DND-41 (cell line): ENCODE results near the gene AMPH.

Source experiments
- ATAC-seq: fragments of 200-7000 bp; cut with Tn5 transposase; 3 replicates; pipeline ENCODE4 v1.9.1; 2021; ENCODE audit warnings: low read depth; ENCODE audit not compliant: insufficient read depth
- DNase-seq: peaks from one replicate; pipeline ENCODE4 v3.0.0-alpha.2; 2020
- H2AFZ ChIP-seq: 2 replicates; pipeline ENCODE4 v1.6.0; 2012; ENCODE audit warnings: low read depth, low read length
- H3K27ac ChIP-seq: 2 replicates; pipeline ENCODE4 v1.5.1; 2012; ENCODE audit warnings: low read length, inconsistent platforms
- H3K27me3 ChIP-seq: fragments of 200-600 bp; sonication (generic); 2 replicates; pipeline ENCODE4 v1.6.0; 2012; ENCODE audit warnings: low read length, mild to moderate bottlenecking, inconsistent platforms; ENCODE audit not compliant: insufficient read depth, poor library complexity
- H3K36me3 ChIP-seq: 2 replicates; pipeline ENCODE4 v1.5.1; 2012; ENCODE audit warnings: low read length, inconsistent platforms; ENCODE audit not compliant: insufficient read depth
- H3K4me1 ChIP-seq: 2 replicates; pipeline ENCODE4 v1.5.1; 2012; ENCODE audit warnings: mild to moderate bottlenecking, low read length; ENCODE audit not compliant: insufficient read depth
- H3K4me2 ChIP-seq: 2 replicates; pipeline ENCODE4 v1.6.0; 2012; ENCODE audit warnings: mild to moderate bottlenecking, moderate library complexity, low read length, inconsistent platforms; ENCODE audit not compliant: insufficient read depth
- H3K4me3 ChIP-seq, 2 experiments: fragments of 200-600 bp in 1 of 2; shearing (Covaris generic) in 1 of 2; 2 replicates each; pipeline ENCODE4 v1.5.1; 2012 to 2016; ENCODE audit warnings: inconsistent platforms in 2 of 2, low read length in 2 of 2, mild to moderate bottlenecking in 2 of 2, low read depth in 1 of 2, moderate library complexity in 1 of 2
- H3K79me2 ChIP-seq: 2 replicates; pipeline ENCODE4 v1.6.0; 2012; ENCODE audit warnings: low read length, inconsistent platforms; ENCODE audit not compliant: insufficient read depth
- H3K9ac ChIP-seq: 2 replicates; pipeline ENCODE4 v1.6.0; 2012; ENCODE audit warnings: low read depth, mild to moderate bottlenecking, inconsistent platforms, low read length, moderate library complexity
- H3K9me3 ChIP-seq: 2 replicates; pipeline ENCODE4 v1.5.1; 2012; ENCODE audit warnings: low read length, moderate library complexity, mild to moderate bottlenecking, inconsistent platforms; ENCODE audit not compliant: insufficient read depth, severe bottlenecking
- H4K20me1 ChIP-seq: 2 replicates; pipeline ENCODE4 v1.6.0; 2012; ENCODE audit warnings: low read length; ENCODE audit not compliant: insufficient read depth
- CTCF ChIP-seq: IDR thresholded peaks from 2 replicates; pipeline ENCODE4 v1.5.1; 2012; ENCODE audit warnings: borderline replicate concordance, low read length, moderate library complexity, mild to moderate bottlenecking; ENCODE audit not compliant: poor library complexity, severe bottlenecking; ENCODE audit errors: extremely low read depth
- EZH2 ChIP-seq: IDR thresholded peaks from 3 replicates; pipeline ENCODE4 v1.6.1; 2012; ENCODE audit warnings: borderline replicate concordance, low read depth, mild to moderate bottlenecking, moderate library complexity, low read length, inconsistent platforms; ENCODE audit not compliant: severe bottlenecking

The AMPH gene

GRCh38 chr7:38594949-38595348 lies 36.2 kb downstream of the AMPH start:
- no peaks in the 10 kb centered on the region for H3K4me1 ChIP-seq
- ATAC-seq (no peak), DNase-seq (no peak)
- H3K36me3 ChIP-seq: no peaks in the 10 kb centered on the region
- no peaks in the 10 kb centered on the region for H3K9me3 ChIP-seq
- peaks cover 3% of the 10 kb centered on the region for H3K27me3 ChIP-seq
- no peaks in the 10 kb centered on the region for H4K20me1 ChIP-seq
- H3K27ac ChIP-seq: no peak overlapping the region
- H3K79me2 ChIP-seq: no peaks in the 10 kb centered on the region
- H2AFZ ChIP-seq: no peak overlapping the region
- no peak overlapping the region for H3K9ac ChIP-seq
- H3K4me2 ChIP-seq: no peak overlapping the region
- no peak for TF ChIP-seq CTCF
- TF ChIP-seq EZH2: no peak
- no peak overlapping the region for H3K4me3 ChIP-seq

- Histone ChIP-seq H2AFZ (no peak overlapping the region), H3K9ac (no peak overlapping the region), H4K20me1 (no peaks in the 10 kb centered on the region), H3K27ac (no peak overlapping the region), H3K36me3 (no peaks in the 10 kb centered on the region), H3K9me3 (no peaks in the 10 kb centered on the region), H3K79me2 (no peaks in the 10 kb centered on the region), H3K27me3 (peaks cover 3% of the 10 kb centered on the region), H3K4me2 (no peak overlapping the region), H3K4me3 (no peak overlapping the region), H3K4me1 (no peaks in the 10 kb centered on the region)
- no peak for DNase-seq
- ATAC-seq: no peak
- TF ChIP-seq EZH2 (no peak), CTCF (no peak)
Observed at GRCh38 chr7:38592737-38593288, 38.4 kb downstream of the AMPH start.

GRCh38 chr7:38585572-38586354 lies 45.4 kb downstream of the AMPH start:
- no peak overlapping the region for H3K27ac ChIP-seq

More at GRCh38 chr7:38585572-38586354, 45.4 kb downstream of the AMPH start:
- no peak for TF ChIP-seq CTCF
- no peak for TF ChIP-seq EZH2
- H4K20me1 ChIP-seq: no peaks in the 10 kb centered on the region
- H3K9ac ChIP-seq: no peak overlapping the region
- no peak overlapping the region for H3K4me3 ChIP-seq
- no peaks in the 10 kb centered on the region for H3K4me1 ChIP-seq
- no peak overlapping the region for H3K4me2 ChIP-seq
- no peaks in the 10 kb centered on the region for H3K9me3 ChIP-seq
- no peak for ATAC-seq
- no peaks in the 10 kb centered on the region for H3K36me3 ChIP-seq
- DNase-seq: no peak
- H2AFZ ChIP-seq: no peak overlapping the region
- H3K79me2 ChIP-seq: no peaks in the 10 kb centered on the region
- peaks cover 14% of the 10 kb centered on the region for H3K27me3 ChIP-seq
